ENCODE data around the gene RIN3. TPM values are rescaled to one million over a fixed set of nuclear protein-coding genes. Genes with fewer than 3 reads are reported as not detected.

Gene RIN3
- total RNA-seq, 1 experiment from 2014 or later = 10.9 TPM

DNA sequence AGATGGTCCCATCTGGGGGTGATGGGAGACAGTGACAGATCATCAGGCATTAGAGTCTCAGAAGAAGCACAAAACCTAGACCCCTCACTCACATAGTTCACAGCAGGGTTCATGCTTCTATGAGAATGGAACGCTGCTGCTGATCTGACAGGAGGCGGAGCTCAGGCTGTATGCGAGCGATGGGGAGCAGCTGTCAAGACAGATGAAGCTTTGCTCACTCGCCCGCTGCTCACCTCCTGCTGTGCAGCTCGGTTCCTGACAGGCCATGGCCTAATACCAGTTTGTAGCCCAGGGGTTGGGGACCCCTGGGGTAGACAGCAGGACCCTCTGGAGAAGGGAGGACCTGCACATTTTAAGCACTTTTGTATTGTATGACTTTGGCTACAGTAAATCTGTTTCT lies 123.6 kb downstream of the RIN3 start:
- no peak for DNase-seq (ENCODE audit: low read depth, low spot score)
- no TSS peak for BruUV-seq (replicated peaks)
- H3K36me3 ChIP-seq (ENCODE audit: control insufficient read depth, insufficient read depth, low read length) = no peaks in the 10 kb centered on the region
- no peak overlapping the region for H3K4me3 ChIP-seq (ENCODE audit: low read depth in 2 of 2, low read length in 2 of 2)
- no peak overlapping the region for H3K27ac ChIP-seq (ENCODE audit: low read length)
- H3K9me3 ChIP-seq (ENCODE audit: control insufficient read depth, insufficient read depth, low read depth, low read length) = no peaks in the 10 kb centered on the region
- no peaks in the 10 kb centered on the region for H3K4me1 ChIP-seq (ENCODE audit: control insufficient read depth, insufficient read depth, low read length)
- ChIA-PET POLR2A (no interaction called here), CTCF (no interaction called here)
- TF ChIP-seq, protein P1, sequence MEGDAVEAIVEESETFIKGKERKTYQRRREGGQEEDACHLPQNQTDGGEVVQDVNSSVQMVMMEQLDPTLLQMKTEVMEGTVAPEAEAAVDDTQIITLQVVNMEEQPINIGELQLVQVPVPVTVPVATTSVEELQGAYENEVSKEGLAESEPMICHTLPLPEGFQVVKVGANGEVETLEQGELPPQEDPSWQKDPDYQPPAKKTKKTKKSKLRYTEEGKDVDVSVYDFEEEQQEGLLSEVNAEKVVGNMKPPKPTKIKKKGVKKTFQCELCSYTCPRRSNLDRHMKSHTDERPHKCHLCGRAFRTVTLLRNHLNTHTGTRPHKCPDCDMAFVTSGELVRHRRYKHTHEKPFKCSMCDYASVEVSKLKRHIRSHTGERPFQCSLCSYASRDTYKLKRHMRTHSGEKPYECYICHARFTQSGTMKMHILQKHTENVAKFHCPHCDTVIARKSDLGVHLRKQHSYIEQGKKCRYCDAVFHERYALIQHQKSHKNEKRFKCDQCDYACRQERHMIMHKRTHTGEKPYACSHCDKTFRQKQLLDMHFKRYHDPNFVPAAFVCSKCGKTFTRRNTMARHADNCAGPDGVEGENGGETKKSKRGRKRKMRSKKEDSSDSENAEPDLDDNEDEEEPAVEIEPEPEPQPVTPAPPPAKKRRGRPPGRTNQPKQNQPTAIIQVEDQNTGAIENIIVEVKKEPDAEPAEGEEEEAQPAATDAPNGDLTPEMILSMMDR (IDR thresholded peaks at IDR 0.05) = no peak
- intact Hi-C loops (cut with micrococcal nuclease; ENCODE audit: unreplicated experiment) = no loop called here
- ATAC-seq = no peak
- H3K27me3 ChIP-seq (ENCODE audit: control insufficient read depth, insufficient read depth, low read length) = no peaks in the 10 kb centered on the region
- in situ Hi-C loops (cut with HindIII; ENCODE audit: low pct_unique_long_range_greater_than_20kb, low sequenced_read_pairs) = no loop called here

DNA sequence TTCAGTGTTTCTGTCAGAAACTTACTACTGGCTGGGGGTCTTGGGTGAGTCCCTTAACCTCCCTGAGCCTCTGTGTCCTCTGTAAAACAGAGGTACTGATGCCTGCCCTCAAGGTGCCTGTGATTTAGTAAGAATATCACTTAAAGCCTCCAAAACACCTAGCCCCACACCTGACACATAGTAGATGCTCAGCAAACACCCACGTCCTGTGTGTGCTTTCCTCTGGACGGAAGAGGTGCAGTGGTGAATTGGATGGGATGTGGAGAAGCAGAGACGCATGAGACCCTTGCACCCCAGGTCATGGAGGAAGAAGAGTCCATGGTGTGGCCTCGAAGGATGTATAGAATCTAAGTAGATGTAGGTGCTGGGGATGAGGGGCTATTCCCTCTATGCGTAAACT lies 124.3 kb downstream of the RIN3 start:
- H3K4me3 ChIP-seq (ENCODE audit: low read depth in 2 of 2, low read length in 2 of 2) = no peak overlapping the region
- in situ Hi-C loops (cut with HindIII; ENCODE audit: low pct_unique_long_range_greater_than_20kb, low sequenced_read_pairs) = no loop called here
- CTCF ChIA-PET = no interaction called here
- H3K27ac ChIP-seq (ENCODE audit: low read length) = no peak overlapping the region
- BruUV-seq (replicated peaks) = no TSS peak
- H3K4me1 ChIP-seq (ENCODE audit: control insufficient read depth, insufficient read depth, low read length) = no peaks in the 10 kb centered on the region
- DNase-seq (ENCODE audit: low read depth, low spot score) (no peak), ATAC-seq (no peak)
- TF ChIP-seq, protein P2, sequence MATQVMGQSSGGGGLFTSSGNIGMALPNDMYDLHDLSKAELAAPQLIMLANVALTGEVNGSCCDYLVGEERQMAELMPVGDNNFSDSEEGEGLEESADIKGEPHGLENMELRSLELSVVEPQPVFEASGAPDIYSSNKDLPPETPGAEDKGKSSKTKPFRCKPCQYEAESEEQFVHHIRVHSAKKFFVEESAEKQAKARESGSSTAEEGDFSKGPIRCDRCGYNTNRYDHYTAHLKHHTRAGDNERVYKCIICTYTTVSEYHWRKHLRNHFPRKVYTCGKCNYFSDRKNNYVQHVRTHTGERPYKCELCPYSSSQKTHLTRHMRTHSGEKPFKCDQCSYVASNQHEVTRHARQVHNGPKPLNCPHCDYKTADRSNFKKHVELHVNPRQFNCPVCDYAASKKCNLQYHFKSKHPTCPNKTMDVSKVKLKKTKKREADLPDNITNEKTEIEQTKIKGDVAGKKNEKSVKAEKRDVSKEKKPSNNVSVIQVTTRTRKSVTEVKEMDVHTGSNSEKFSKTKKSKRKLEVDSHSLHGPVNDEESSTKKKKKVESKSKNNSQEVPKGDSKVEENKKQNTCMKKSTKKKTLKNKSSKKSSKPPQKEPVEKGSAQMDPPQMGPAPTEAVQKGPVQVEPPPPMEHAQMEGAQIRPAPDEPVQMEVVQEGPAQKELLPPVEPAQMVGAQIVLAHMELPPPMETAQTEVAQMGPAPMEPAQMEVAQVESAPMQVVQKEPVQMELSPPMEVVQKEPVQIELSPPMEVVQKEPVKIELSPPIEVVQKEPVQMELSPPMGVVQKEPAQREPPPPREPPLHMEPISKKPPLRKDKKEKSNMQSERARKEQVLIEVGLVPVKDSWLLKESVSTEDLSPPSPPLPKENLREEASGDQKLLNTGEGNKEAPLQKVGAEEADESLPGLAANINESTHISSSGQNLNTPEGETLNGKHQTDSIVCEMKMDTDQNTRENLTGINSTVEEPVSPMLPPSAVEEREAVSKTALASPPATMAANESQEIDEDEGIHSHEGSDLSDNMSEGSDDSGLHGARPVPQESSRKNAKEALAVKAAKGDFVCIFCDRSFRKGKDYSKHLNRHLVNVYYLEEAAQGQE (IDR thresholded peaks at IDR 0.05; ENCODE audit: insufficient read depth in 1 of 2, low read depth in 2 of 2, low read length in 1 of 2) = no peak
- TF ChIP-seq TCF7L2 (IDR thresholded peaks at IDR 0.05; ENCODE audit: low read depth, low read length) (no peak), SIN3A (IDR thresholded peaks at IDR 0.05; ENCODE audit: borderline replicate concordance, insufficient read depth, low read depth, low read length) (no peak), POLR2AphosphoS5 (IDR thresholded peaks at IDR 0.05; ENCODE audit: low read depth, low read length) (no peak)
- TF ChIP-seq, protein P1 (IDR thresholded peaks at IDR 0.05) = no peak
- no peaks in the 10 kb centered on the region for H3K27me3 ChIP-seq (ENCODE audit: control insufficient read depth, insufficient read depth, low read length)
- H3K36me3 ChIP-seq (ENCODE audit: control insufficient read depth, insufficient read depth, low read length) = no peaks in the 10 kb centered on the region
- intact Hi-C loops (cut with micrococcal nuclease; ENCODE audit: unreplicated experiment) = no loop called here
- POLR2A ChIA-PET = no interaction called here
- H3K9me3 ChIP-seq (ENCODE audit: control insufficient read depth, insufficient read depth, low read depth, low read length) = no peaks in the 10 kb centered on the region

DNA sequence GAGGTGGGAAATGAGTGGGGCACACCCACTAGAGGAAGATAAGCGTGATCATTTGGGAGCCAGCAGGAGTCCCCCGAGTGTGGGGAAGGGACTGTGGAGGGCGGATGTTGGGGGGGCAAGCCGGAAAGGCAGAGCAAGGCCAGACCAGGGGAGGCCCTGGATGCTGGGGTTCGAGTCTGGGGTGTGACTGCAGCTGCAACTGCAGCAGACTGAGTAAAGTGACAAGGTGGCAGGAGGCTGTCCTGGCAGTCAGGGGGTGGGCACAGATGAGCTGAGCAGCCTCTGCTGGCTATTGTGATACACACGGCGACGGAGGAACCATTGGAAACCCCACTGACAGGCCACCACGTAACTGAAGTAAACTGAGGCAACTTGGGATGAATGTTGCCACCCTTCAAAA lies 124.7 kb downstream of the RIN3 start:
- intact Hi-C loops (cut with micrococcal nuclease; ENCODE audit: unreplicated experiment) = no loop called here
- POLR2A ChIA-PET = no interaction called here
- no peak for ATAC-seq
- DNase-seq (ENCODE audit: low read depth, low spot score) = no peak
- no peaks in the 10 kb centered on the region for H3K4me1 ChIP-seq (ENCODE audit: control insufficient read depth, insufficient read depth, low read length)
- in situ Hi-C loops (cut with HindIII; ENCODE audit: low pct_unique_long_range_greater_than_20kb, low sequenced_read_pairs) = no loop called here
- no peaks in the 10 kb centered on the region for H3K9me3 ChIP-seq (ENCODE audit: control insufficient read depth, insufficient read depth, low read depth, low read length)
- no peaks in the 10 kb centered on the region for H3K27me3 ChIP-seq (ENCODE audit: control insufficient read depth, insufficient read depth, low read length)
- TF ChIP-seq TCF7L2 (IDR thresholded peaks at IDR 0.05; ENCODE audit: low read depth, low read length) (no peak), SIN3A (IDR thresholded peaks at IDR 0.05; ENCODE audit: borderline replicate concordance, insufficient read depth, low read depth, low read length) (no peak), POLR2AphosphoS5 (IDR thresholded peaks at IDR 0.05; ENCODE audit: low read depth, low read length) (no peak)
- TF ChIP-seq, protein P2 (IDR thresholded peaks at IDR 0.05; ENCODE audit: insufficient read depth in 1 of 2, low read depth in 2 of 2, low read length in 1 of 2) = no peak
- TF ChIP-seq, protein P1 (IDR thresholded peaks at IDR 0.05) = no peak
- no TSS peak for BruUV-seq (replicated peaks)
- CTCF ChIA-PET = no interaction called here
- H3K36me3 ChIP-seq (ENCODE audit: control insufficient read depth, insufficient read depth, low read length) = no peaks in the 10 kb centered on the region
- H3K27ac ChIP-seq (ENCODE audit: low read length) = no peak overlapping the region
- H3K4me3 ChIP-seq (ENCODE audit: low read depth in 2 of 2, low read length in 2 of 2) = no peak overlapping the region

All from Panc1 (cell line).